SK-N-SH treated with all-trans-retinoic acid at 6 μM for 48 hours (cell line): ENCODE data around the gene KSR2.
"Not testable (repeated sequence)": the region's sequence is repeated elsewhere in the genome, so short reads cannot be mapped to it uniquely, and the experiment has no call there.

Experiments used
- ATAC-seq: fragments of 200-7000 bp; cut with Tn5 transposase; 3 replicates; pipeline ENCODE4 v1.9.1; 2020; ENCODE audit warnings: mild to moderate bottlenecking, moderate library complexity
- ARNTL ChIP-seq: fragments of 450-650 bp; formaldehyde crosslinking; IDR thresholded peaks from 2 replicates; pipeline ENCODE4 v1.5.0; 2020; ENCODE audit warnings: low read depth, mild to moderate bottlenecking, moderate library complexity, borderline replicate concordance
- BACH2 ChIP-seq: fragments of 250-450 bp; sonication (Bioruptor Pico); IDR thresholded peaks from 2 replicates; pipeline ENCODE4 v1.9.0; 2021; ENCODE audit warnings: mild to moderate bottlenecking, borderline replicate concordance
- CSDC2 ChIP-seq: fragments of 250-450 bp; sonication (Bioruptor Pico); IDR thresholded peaks from 2 replicates; pipeline ENCODE4 v1.5.0; 2020; ENCODE audit warnings: mild to moderate bottlenecking, moderate library complexity
- ESRRG ChIP-seq: fragments of 250-450 bp; sonication (Bioruptor Pico); IDR thresholded peaks from 2 replicates; pipeline ENCODE4 v1.6.1; 2021; ENCODE audit warnings: mild to moderate bottlenecking
- GLIS3 ChIP-seq: fragments of 250-450 bp; sonication (Bioruptor Pico); IDR thresholded peaks from 2 replicates; pipeline ENCODE4 v1.5.0; 2020; ENCODE audit warnings: mild to moderate bottlenecking, moderate library complexity
- ISL1 ChIP-seq: fragments of 250-450 bp; sonication (Bioruptor Pico); IDR thresholded peaks from 2 replicates; pipeline ENCODE4 v2.1.2; 2022; ENCODE audit warnings: mild to moderate bottlenecking, moderate library complexity
- PPARA ChIP-seq: fragments of 250-450 bp; sonication (Bioruptor Pico); IDR thresholded peaks from 2 replicates; pipeline ENCODE4 v1.5.0; 2020; ENCODE audit warnings: mild to moderate bottlenecking, borderline replicate concordance
- SNAI2 ChIP-seq: fragments of 250-450 bp; sonication (Bioruptor Pico); IDR thresholded peaks from 2 replicates; pipeline ENCODE4 v1.5.0; 2020; ENCODE audit warnings: mild to moderate bottlenecking, moderate library complexity
- TCF4 ChIP-seq: fragments of 250-450 bp; sonication (Bioruptor Pico); IDR thresholded peaks from 2 replicates; pipeline ENCODE4 v1.8.0; 2021; ENCODE audit warnings: mild to moderate bottlenecking, moderate library complexity, borderline replicate concordance
- TOX ChIP-seq: fragments of 250-450 bp; sonication (Bioruptor Pico); IDR thresholded peaks from 2 replicates; pipeline ENCODE4 v1.8.0; 2021; ENCODE audit warnings: mild to moderate bottlenecking, moderate library complexity, borderline replicate concordance
- ZC3H10 ChIP-seq: fragments of 250-450 bp; sonication (Bioruptor Pico); IDR thresholded peaks from 2 replicates; pipeline ENCODE4 v1.5.1; 2021; ENCODE audit warnings: mild to moderate bottlenecking, moderate library complexity
- ZFP3 ChIP-seq: fragments of 250-450 bp; sonication (Bioruptor Pico); IDR thresholded peaks from 2 replicates; pipeline ENCODE4 v1.5.0; 2020; ENCODE audit warnings: mild to moderate bottlenecking, moderate library complexity
- ZFP30 ChIP-seq: fragments of 450-650 bp; formaldehyde crosslinking; IDR thresholded peaks from 2 replicates; pipeline ENCODE4 v1.5.0; 2022; ENCODE audit warnings: mild to moderate bottlenecking, moderate library complexity
- ZNF565 ChIP-seq: fragments of 450-650 bp; formaldehyde crosslinking; conservative IDR thresholded peaks from 2 replicates; pipeline ENCODE4 v1.5.0; 2020; ENCODE audit warnings: low read depth, mild to moderate bottlenecking, moderate library complexity
- ZNF8 ChIP-seq: fragments of 450-650 bp; formaldehyde crosslinking; IDR thresholded peaks from 2 replicates; pipeline ENCODE4 v1.5.0; 2020; ENCODE audit warnings: mild to moderate bottlenecking, moderate library complexity
- TF ChIP-seq, protein P1 (sequence below): fragments of 250-450 bp; sonication (Bioruptor Pico); IDR thresholded peaks from 2 replicates; pipeline ENCODE4 v1.5.0; 2020; ENCODE audit warnings: mild to moderate bottlenecking, moderate library complexity
- TF ChIP-seq, protein P2 (sequence below): fragments of 250-450 bp; sonication (Bioruptor Pico); IDR thresholded peaks from 2 replicates; pipeline ENCODE4 v1.8.0; 2021; ENCODE audit warnings: low read depth, mild to moderate bottlenecking, moderate library complexity, borderline replicate concordance
- TF ChIP-seq, protein P3 (sequence below): fragments of 250-450 bp; sonication (Bioruptor Pico); IDR thresholded peaks from 2 replicates; pipeline ENCODE4 v1.5.1; 2021; ENCODE audit warnings: mild to moderate bottlenecking, moderate library complexity

Gene KSR2

DNA sequence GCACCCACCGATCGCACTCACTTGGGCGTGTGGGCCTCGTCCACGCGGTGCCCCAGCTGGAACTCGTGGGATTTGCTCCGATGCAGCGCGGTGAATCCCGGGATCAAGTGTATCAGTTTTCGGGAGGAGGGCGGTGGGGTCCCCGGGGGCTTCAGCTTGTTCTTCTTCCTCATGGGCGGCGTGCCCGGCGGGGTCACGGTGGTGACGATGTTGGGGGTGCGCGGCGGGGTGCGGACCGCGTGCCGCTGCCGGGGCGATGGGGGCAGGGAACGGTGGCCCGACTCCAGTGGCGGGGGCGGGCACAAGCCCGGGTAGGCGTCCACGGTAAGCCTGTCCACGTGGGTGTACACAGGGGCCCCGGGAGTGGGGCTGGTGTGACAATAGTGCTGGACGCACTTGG is 207.8 kb downstream of the KSR2 start:
- TF ChIP-seq, protein P1, sequence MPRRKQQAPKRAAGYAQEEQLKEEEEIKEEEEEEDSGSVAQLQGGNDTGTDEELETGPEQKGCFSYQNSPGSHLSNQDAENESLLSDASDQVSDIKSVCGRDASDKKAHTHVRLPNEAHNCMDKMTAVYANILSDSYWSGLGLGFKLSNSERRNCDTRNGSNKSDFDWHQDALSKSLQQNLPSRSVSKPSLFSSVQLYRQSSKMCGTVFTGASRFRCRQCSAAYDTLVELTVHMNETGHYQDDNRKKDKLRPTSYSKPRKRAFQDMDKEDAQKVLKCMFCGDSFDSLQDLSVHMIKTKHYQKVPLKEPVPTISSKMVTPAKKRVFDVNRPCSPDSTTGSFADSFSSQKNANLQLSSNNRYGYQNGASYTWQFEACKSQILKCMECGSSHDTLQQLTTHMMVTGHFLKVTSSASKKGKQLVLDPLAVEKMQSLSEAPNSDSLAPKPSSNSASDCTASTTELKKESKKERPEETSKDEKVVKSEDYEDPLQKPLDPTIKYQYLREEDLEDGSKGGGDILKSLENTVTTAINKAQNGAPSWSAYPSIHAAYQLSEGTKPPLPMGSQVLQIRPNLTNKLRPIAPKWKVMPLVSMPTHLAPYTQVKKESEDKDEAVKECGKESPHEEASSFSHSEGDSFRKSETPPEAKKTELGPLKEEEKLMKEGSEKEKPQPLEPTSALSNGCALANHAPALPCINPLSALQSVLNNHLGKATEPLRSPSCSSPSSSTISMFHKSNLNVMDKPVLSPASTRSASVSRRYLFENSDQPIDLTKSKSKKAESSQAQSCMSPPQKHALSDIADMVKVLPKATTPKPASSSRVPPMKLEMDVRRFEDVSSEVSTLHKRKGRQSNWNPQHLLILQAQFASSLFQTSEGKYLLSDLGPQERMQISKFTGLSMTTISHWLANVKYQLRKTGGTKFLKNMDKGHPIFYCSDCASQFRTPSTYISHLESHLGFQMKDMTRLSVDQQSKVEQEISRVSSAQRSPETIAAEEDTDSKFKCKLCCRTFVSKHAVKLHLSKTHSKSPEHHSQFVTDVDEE = no peak
- TF ChIP-seq ZFP30 (CRISPR knock-in tag) = no peak
- no peak for TF ChIP-seq BACH2
- TF ChIP-seq TCF4 (CRISPR knock-in tag) = no peak
- TF ChIP-seq, protein P2, sequence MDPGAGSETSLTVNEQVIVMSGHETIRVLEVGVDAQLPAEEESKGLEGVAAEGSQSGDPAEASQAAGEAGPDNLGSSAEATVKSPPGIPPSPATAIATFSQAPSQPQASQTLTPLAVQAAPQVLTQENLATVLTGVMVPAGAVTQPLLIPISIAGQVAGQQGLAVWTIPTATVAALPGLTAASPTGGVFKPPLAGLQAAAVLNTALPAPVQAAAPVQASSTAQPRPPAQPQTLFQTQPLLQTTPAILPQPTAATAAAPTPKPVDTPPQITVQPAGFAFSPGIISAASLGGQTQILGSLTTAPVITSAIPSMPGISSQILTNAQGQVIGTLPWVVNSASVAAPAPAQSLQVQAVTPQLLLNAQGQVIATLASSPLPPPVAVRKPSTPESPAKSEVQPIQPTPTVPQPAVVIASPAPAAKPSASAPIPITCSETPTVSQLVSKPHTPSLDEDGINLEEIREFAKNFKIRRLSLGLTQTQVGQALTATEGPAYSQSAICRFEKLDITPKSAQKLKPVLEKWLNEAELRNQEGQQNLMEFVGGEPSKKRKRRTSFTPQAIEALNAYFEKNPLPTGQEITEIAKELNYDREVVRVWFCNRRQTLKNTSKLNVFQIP (CRISPR knock-in tag) = no peak
- no peak for TF ChIP-seq ARNTL (CRISPR knock-in tag)
- no peak for ATAC-seq

DNA sequence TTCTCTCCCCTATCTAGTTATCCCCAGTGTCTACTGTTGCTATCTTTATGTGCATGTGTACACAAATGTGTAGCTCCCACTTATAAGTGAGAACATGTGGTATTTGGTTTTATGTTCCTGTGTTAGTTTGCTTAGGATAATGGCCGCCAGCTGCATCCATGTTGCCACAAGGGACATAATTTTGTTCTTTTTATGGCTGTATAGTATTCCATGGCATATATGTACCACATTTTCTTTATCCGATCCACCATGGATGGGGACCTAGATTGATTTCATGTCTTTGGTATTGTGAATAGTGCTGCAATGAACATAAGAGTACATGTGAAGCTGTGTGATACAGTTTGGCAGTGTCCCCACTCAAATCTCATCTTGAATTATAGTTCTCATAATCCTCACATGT is 218.1 kb downstream of the KSR2 start:
- TF ChIP-seq, protein P2 (CRISPR knock-in tag) = no peak
- TF ChIP-seq ZC3H10 (no peak), ZNF8 (CRISPR knock-in tag) (peak; percentile 81), PPARA (CRISPR knock-in tag) (no peak), ARNTL (CRISPR knock-in tag) (no peak)
- no peak for ATAC-seq

DNA sequence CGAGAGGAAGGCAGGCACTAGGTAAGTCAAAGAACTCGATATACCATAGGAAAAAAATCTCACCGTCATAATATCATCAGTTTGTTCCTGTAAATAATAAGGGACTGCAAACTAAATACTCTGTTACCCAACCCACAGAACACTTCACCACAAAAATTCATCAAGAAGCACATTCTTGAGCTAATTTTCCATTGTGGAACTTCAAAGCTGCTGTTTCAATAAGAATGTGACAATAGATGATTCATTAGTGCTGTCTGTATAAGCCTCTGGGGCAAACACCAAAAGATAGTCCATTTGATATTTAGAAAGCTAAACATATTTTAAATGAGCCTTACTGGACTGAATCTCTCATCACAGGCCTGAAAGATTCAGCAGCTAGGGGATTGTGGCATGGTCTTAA is 219.4 kb downstream of the KSR2 start:
- TF ChIP-seq, protein P1 = no peak
- TF ChIP-seq PPARA (CRISPR knock-in tag) (no peak), ISL1 (CRISPR knock-in tag) (no peak)
- TF ChIP-seq, all 23 proteins: peak for 0
- ATAC-seq = no peak

DNA sequence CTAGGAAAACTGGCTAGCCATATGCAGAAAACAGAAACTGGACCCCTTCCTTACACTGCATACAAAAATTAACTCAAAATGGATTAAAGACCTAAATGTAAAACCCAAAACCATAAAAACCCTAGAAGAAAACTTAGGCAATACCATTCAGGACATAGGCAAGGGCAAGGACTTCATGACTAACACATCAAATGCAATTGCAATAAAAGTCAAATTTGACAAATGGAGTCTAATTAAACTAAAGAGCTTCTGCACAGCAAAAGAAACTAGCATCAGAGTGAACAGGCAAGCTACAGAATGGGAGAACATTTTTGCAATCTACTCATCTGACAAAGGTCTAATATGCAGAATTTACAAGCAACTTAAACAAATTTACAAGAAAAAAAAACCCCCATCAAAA is 222.4 kb downstream of the KSR2 start:
- not testable (repeated sequence) for ATAC-seq

DNA sequence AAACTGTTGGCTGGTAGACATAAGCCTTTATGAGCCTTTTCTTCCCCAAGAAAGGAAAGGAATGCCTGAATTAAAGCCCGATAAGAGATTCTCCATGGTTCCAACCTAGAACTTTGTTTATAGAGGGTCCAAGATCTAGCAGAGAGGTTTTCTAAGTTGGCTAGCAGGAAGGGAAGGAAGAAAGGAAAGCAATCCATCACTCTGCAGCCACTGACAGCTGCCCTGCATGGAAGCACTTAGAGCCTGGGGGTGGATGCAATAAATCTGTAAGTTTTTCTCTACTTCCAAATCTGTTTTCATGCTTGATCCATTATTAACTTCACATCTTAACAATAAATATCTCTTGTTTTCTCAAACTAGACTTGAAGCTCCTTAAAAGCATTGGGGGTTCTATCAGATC is 224.4 kb downstream of the KSR2 start:
- no peak for ATAC-seq
- TF ChIP-seq, protein P1 = no peak
- no peak for TF ChIP-seq ZFP3
- TF ChIP-seq ESRRG = no peak
- no peak for TF ChIP-seq TOX
- no peak for TF ChIP-seq ZC3H10
- TF ChIP-seq, protein P2 (CRISPR knock-in tag) = no peak
- TF ChIP-seq ZNF565 = no peak
- no peak for TF ChIP-seq PPARA (CRISPR knock-in tag)
- TF ChIP-seq, protein P3, sequence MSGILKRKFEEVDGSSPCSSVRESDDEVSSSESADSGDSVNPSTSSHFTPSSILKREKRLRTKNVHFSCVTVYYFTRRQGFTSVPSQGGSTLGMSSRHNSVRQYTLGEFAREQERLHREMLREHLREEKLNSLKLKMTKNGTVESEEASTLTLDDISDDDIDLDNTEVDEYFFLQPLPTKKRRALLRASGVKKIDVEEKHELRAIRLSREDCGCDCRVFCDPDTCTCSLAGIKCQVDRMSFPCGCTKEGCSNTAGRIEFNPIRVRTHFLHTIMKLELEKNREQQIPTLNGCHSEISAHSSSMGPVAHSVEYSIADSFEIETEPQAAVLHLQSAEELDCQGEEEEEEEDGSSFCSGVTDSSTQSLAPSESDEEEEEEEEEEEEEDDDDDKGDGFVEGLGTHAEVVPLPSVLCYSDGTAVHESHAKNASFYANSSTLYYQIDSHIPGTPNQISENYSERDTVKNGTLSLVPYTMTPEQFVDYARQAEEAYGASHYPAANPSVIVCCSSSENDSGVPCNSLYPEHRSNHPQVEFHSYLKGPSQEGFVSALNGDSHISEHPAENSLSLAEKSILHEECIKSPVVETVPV (CRISPR knock-in tag) = no peak
- no peak for TF ChIP-seq GLIS3 (CRISPR knock-in tag)
- TF ChIP-seq ZNF8 (CRISPR knock-in tag) = no peak
- no peak for TF ChIP-seq CSDC2 (CRISPR knock-in tag)
- no peak for TF ChIP-seq SNAI2 (CRISPR knock-in tag)
